ENCODE data around the gene LOXL1. TPM values are rescaled to one million over a fixed set of nuclear protein-coding genes. Genes with fewer than 3 reads are reported as not detected.

LOXL1 gene
- polyA plus RNA-seq, 3 donors: 0.07 TPM; not detected in 2

- no peak for DNase-seq
- Histone ChIP-seq H4K20me1 (ENCODE audit: insufficient read depth, low read length) (peaks cover 14% of the 10 kb centered on the region), H3K9ac (ENCODE audit: insufficient read depth, low read length, poor library complexity, severe bottlenecking) (no peak overlapping the region), H3K4me2 (replicated peaks; ENCODE audit: extremely low read depth, low read length, poor library complexity, severe bottlenecking) (peak overlapping the region; percentile 98), H3K27ac (ENCODE audit: low read depth in 1 of 2, low read length in 2 of 2) (no peak overlapping the region), H3K4me1 (ENCODE audit: control insufficient read depth in 1 of 2, insufficient read depth in 2 of 2, low read length in 2 of 2) (peaks cover 45 to 65% of the 10 kb centered on the region in 2 donors), H3K9me3 (replicated peaks in 1 of 2; ENCODE audit: control insufficient read depth in 1 of 2, insufficient read depth in 1 of 2, low read length in 2 of 2) (no peaks in the 10 kb centered on the region), H3K79me2 (ENCODE audit: insufficient read depth, low read length) (peaks cover 52% of the 10 kb centered on the region), H3K27me3 (ENCODE audit: control insufficient read depth in 2 of 2, insufficient read depth in 2 of 2, low read length in 2 of 2) (no peaks in the 10 kb centered on the region), H3K4me3 (replicated peaks in 1 of 3; ENCODE audit: low read depth in 2 of 3, low read length in 3 of 3) (peak overlapping the region in 1 of 3 experiments; percentile 94), H2AFZ (ENCODE audit: insufficient read depth, low read depth, low read length, poor library complexity, severe bottlenecking) (no peak overlapping the region), H3K36me3 (replicated peaks in 1 of 2; ENCODE audit: control insufficient read depth in 1 of 2, insufficient read depth in 2 of 2, low read length in 2 of 2) (peaks cover 7 to 10% of the 10 kb centered on the region in 2 donors)
- Mint-ChIP-seq H3K36me3 (peaks cover 6 to 11% of the 10 kb centered on the region in 2 donors), H3K4me1 (peaks cover 54% of the 10 kb centered on the region), H3K4me3 (no peak overlapping the region), H3K9me3 (peaks cover 0 to 3% (median 0%) of the 10 kb centered on the region in 7 donors), H3K27me3 (ENCODE audit: low read depth in 3 of 3) (peaks cover 0 to 2% (median 0%) of the 10 kb centered on the region in 3 donors), H3K27ac (peak overlapping the region in 4 of 7 donors; percentile 20 to 96 (median 92))
- no peak for TF ChIP-seq CTCF (IDR thresholded peaks at IDR 0.05)
- 96% methylated on average over 9 of the region's 10 CpGs for WGBS (ENCODE audit: insufficient coverage)
- intact Hi-C loops (cut with micrococcal nuclease): loop anchor here in 1 of 2 donors (10.0 kb wide), 1 partner anchor 1451 kb away; no protein-coding TSS in a partner anchor
These were observed 67.1 kb downstream of the LOXL1 start for GRCh38 chr15:73993211-73993994.

GRCh38 chr15:73994413-73994883 lies 68.2 kb downstream of the LOXL1 start, which contains the start of gene PML:
PML (plus strand) TSS chr15:73994716; CDS start chr15:73994813, 97 bp downstream.
- DNase-seq: peak; percentile 91 to 95 (median 93)
- Histone ChIP-seq H2AFZ (ENCODE audit: insufficient read depth, low read depth, low read length, poor library complexity, severe bottlenecking) (peak within 1 kb of the TSS; percentile 90), H3K27ac (ENCODE audit: low read depth in 1 of 2, low read length in 2 of 2) (peak within 1 kb of the TSS; percentile 76 to 94), H4K20me1 (ENCODE audit: insufficient read depth, low read length) (peaks cover 24% of the 10 kb centered on the region), H3K4me3 (replicated peaks in 1 of 3; ENCODE audit: low read depth in 2 of 3, low read length in 3 of 3) (peak within 1 kb of the TSS; percentile 76 to 94 (median 90)), H3K27me3 (ENCODE audit: control insufficient read depth in 2 of 2, insufficient read depth in 2 of 2, low read length in 2 of 2) (no peaks in the 10 kb centered on the region), H3K79me2 (ENCODE audit: insufficient read depth, low read length) (peaks cover 62% of the 10 kb centered on the region), H3K9me3 (replicated peaks in 1 of 2; ENCODE audit: control insufficient read depth in 1 of 2, insufficient read depth in 1 of 2, low read length in 2 of 2) (no peaks in the 10 kb centered on the region), H3K9ac (ENCODE audit: insufficient read depth, low read length, poor library complexity, severe bottlenecking) (peak within 1 kb of the TSS; percentile 88), H3K4me1 (ENCODE audit: control insufficient read depth in 1 of 2, insufficient read depth in 2 of 2, low read length in 2 of 2) (peaks cover 45 to 65% of the 10 kb centered on the region in 2 donors), H3K4me2 (replicated peaks; ENCODE audit: extremely low read depth, low read length, poor library complexity, severe bottlenecking) (peak within 1 kb of the TSS; percentile 98), H3K36me3 (replicated peaks in 1 of 2; ENCODE audit: control insufficient read depth in 1 of 2, insufficient read depth in 2 of 2, low read length in 2 of 2) (peaks cover 17 to 21% of the 10 kb centered on the region in 2 donors)
- Mint-ChIP-seq H3K27ac (peak within 1 kb of the TSS; percentile 91 to 96 (median 94)), H3K4me1 (peaks cover 57% of the 10 kb centered on the region), H3K9me3 (peaks cover 0 to 3% (median 0%) of the 10 kb centered on the region in 7 donors), H3K36me3 (peaks cover 13 to 19% of the 10 kb centered on the region in 2 donors), H3K4me3 (peak within 1 kb of the TSS; percentile 92 to 96), H3K27me3 (ENCODE audit: low read depth in 3 of 3) (peaks cover 0 to 3% (median 0%) of the 10 kb centered on the region in 3 donors)
- no peak for TF ChIP-seq CTCF (IDR thresholded peaks at IDR 0.05)
- intact Hi-C loops (cut with micrococcal nuclease): loop anchor here in 1 of 2 donors (10.0 kb wide), 1 partner anchor 1450 kb away; no protein-coding TSS in a partner anchor
- under 1% methylated on average over 22 of the region's 27 CpGs for WGBS (ENCODE audit: insufficient coverage)

Data from CD14-positive monocyte (primary cell).